ENCODE data around the gene TMEM126A. TPM values are rescaled to one million over a fixed set of nuclear protein-coding genes. Genes with fewer than 3 reads are reported as not detected.

Gene TMEM126A
- total and polyA plus RNA-seq, 2 of the 13 experiments (the other 11 are each of a cell fraction or from before 2014, with no cell fraction given) = 59.5 to 66.9 TPM

DNA sequence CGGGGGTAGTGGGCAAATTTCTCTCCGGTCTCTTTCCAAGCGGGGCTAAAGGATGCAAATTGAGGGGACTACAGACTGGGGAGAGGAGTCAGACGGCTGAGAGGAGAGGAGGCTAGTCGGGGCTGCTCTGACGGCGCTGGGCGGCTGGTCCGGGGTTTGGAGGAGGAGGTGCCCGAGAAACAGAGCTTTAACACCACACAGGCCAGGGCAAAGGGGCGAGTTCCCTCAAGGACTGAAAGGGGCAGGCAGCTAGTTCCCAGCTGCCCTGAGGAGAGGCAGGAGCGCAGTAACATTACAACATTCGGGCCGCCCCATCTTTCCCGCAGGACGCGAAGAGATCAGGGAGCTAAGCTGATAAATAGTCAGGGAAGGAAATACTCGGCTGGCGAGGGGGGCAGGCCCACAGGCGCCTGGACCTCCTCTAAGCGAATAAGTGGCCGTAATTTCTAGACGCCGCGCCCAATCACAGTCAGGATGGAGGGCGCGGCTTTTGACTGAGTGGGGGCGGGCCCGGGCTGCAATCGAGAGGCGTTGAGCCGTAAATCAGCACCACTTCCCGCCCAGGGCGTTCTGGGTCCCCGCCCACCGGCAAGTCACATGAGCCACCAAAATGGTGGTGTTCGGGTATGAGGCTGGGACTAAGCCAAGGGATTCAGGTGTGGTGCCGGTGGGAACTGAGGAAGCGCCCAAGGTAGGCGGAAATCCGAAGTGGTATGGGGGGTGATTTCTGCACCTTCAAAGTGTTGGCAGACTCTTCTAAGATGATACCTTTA lies 19.6 kb upstream of the TMEM126A start, which contains the start of gene TMEM126B (continued):
- TF ChIP-seq ZBTB21 (CRISPR knock-in tag; IDR thresholded peaks at IDR 0.05) (no peak), ZNF766 (CRISPR knock-in tag; IDR thresholded peaks at IDR 0.05; ENCODE audit: borderline replicate concordance) (no peak), IRF2 (CRISPR knock-in tag; IDR thresholded peaks at IDR 0.05) (peak; percentile 77), ARNTL (CRISPR knock-in tag; IDR thresholded peaks at IDR 0.05) (0 out of 2 replicates have a peak, but pooled peaks have one; percentile 8), YY1 (IDR thresholded peaks at IDR 0.05; ENCODE audit: insufficient read depth, insufficient replicate concordance, low read depth, low read length) (peak; percentile 92), POLR2AphosphoS2 (IDR thresholded peaks at IDR 0.05; ENCODE audit: low read depth, low read length) (no peak), ARHGAP35 (CRISPR knock-in tag; IDR thresholded peaks at IDR 0.05; ENCODE audit: borderline replicate concordance) (no peak), NCOR1 (IDR thresholded peaks at IDR 0.05; ENCODE audit: borderline replicate concordance, low read length) (peak; percentile 50; the same call in 1 of the 2 replicates), ZKSCAN1 (IDR thresholded peaks at IDR 0.05; ENCODE audit: low read length) (no peak), GLI4 (CRISPR knock-in tag; IDR thresholded peaks at IDR 0.05; ENCODE audit: borderline replicate concordance) (no peak), HIVEP1 (CRISPR knock-in tag; IDR thresholded peaks at IDR 0.05) (no peak; the same call in 1 of the 2 replicates)
- TF ChIP-seq, protein P1, sequence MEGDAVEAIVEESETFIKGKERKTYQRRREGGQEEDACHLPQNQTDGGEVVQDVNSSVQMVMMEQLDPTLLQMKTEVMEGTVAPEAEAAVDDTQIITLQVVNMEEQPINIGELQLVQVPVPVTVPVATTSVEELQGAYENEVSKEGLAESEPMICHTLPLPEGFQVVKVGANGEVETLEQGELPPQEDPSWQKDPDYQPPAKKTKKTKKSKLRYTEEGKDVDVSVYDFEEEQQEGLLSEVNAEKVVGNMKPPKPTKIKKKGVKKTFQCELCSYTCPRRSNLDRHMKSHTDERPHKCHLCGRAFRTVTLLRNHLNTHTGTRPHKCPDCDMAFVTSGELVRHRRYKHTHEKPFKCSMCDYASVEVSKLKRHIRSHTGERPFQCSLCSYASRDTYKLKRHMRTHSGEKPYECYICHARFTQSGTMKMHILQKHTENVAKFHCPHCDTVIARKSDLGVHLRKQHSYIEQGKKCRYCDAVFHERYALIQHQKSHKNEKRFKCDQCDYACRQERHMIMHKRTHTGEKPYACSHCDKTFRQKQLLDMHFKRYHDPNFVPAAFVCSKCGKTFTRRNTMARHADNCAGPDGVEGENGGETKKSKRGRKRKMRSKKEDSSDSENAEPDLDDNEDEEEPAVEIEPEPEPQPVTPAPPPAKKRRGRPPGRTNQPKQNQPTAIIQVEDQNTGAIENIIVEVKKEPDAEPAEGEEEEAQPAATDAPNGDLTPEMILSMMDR (CRISPR knock-in tag; IDR thresholded peaks at IDR 0.05) = no peak; the same call in 1 of the 2 replicates
- TF ChIP-seq, protein P2, sequence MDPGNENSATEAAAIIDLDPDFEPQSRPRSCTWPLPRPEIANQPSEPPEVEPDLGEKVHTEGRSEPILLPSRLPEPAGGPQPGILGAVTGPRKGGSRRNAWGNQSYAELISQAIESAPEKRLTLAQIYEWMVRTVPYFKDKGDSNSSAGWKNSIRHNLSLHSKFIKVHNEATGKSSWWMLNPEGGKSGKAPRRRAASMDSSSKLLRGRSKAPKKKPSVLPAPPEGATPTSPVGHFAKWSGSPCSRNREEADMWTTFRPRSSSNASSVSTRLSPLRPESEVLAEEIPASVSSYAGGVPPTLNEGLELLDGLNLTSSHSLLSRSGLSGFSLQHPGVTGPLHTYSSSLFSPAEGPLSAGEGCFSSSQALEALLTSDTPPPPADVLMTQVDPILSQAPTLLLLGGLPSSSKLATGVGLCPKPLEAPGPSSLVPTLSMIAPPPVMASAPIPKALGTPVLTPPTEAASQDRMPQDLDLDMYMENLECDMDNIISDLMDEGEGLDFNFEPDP (CRISPR knock-in tag; conservative IDR thresholded peaks at IDR 0.05) = no peak
- TF ChIP-seq, protein P3, sequence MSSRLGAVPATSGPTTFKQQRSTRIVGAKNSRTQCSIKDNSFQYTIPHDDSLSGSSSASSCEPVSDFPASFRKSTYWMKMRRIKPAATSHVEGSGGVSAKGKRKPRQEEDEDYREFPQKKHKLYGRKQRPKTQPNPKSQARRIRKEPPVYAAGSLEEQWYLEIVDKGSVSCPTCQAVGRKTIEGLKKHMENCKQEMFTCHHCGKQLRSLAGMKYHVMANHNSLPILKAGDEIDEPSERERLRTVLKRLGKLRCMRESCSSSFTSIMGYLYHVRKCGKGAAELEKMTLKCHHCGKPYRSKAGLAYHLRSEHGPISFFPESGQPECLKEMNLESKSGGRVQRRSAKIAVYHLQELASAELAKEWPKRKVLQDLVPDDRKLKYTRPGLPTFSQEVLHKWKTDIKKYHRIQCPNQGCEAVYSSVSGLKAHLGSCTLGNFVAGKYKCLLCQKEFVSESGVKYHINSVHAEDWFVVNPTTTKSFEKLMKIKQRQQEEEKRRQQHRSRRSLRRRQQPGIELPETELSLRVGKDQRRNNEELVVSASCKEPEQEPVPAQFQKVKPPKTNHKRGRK (CRISPR knock-in tag; IDR thresholded peaks at IDR 0.05) = no peak
- TF ChIP-seq, protein P4, sequence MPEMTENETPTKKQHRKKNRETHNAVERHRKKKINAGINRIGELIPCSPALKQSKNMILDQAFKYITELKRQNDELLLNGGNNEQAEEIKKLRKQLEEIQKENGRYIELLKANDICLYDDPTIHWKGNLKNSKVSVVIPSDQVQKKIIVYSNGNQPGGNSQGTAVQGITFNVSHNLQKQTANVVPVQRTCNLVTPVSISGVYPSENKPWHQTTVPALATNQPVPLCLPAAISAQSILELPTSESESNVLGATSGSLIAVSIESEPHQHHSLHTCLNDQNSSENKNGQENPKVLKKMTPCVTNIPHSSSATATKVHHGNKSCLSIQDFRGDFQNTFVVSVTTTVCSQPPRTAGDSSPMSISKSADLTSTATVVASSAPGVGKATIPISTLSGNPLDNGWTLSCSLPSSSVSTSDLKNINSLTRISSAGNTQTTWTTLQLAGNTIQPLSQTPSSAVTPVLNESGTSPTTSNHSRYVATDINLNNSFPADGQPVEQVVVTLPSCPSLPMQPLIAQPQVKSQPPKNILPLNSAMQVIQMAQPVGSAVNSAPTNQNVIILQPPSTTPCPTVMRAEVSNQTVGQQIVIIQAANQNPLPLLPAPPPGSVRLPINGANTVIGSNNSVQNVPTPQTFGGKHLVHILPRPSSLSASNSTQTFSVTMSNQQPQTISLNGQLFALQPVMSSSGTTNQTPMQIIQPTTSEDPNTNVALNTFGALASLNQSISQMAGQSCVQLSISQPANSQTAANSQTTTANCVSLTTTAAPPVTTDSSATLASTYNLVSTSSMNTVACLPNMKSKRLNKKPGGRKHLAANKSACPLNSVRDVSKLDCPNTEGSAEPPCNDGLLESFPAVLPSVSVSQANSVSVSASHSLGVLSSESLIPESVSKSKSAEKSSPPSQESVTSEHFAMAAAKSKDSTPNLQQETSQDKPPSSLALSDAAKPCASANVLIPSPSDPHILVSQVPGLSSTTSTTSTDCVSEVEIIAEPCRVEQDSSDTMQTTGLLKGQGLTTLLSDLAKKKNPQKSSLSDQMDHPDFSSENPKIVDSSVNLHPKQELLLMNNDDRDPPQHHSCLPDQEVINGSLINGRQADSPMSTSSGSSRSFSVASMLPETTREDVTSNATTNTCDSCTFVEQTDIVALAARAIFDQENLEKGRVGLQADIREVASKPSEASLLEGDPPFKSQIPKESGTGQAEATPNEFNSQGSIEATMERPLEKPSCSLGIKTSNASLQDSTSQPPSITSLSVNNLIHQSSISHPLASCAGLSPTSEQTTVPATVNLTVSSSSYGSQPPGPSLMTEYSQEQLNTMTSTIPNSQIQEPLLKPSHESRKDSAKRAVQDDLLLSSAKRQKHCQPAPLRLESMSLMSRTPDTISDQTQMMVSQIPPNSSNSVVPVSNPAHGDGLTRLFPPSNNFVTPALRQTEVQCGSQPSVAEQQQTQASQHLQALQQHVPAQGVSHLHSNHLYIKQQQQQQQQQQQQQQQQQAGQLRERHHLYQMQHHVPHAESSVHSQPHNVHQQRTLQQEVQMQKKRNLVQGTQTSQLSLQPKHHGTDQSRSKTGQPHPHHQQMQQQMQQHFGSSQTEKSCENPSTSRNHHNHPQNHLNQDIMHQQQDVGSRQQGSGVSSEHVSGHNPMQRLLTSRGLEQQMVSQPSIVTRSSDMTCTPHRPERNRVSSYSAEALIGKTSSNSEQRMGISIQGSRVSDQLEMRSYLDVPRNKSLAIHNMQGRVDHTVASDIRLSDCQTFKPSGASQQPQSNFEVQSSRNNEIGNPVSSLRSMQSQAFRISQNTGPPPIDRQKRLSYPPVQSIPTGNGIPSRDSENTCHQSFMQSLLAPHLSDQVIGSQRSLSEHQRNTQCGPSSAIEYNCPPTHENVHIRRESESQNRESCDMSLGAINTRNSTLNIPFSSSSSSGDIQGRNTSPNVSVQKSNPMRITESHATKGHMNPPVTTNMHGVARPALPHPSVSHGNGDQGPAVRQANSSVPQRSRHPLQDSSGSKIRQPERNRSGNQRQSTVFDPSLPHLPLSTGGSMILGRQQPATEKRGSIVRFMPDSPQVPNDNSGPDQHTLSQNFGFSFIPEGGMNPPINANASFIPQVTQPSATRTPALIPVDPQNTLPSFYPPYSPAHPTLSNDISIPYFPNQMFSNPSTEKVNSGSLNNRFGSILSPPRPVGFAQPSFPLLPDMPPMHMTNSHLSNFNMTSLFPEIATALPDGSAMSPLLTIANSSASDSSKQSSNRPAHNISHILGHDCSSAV (CRISPR knock-in tag; IDR thresholded peaks at IDR 0.05; ENCODE audit: borderline replicate concordance) = no peak

All from HepG2 (cell line).